NCI-H128 (cell line): ENCODE results near the gene TIE1.

Experiments used
- DNase-seq: peaks from one replicate; lab custom pipeline; 2025; ENCODE audit not compliant: unreplicated experiment; lab: John Stamatoyannopoulos, UW

Gene TIE1

DNA sequence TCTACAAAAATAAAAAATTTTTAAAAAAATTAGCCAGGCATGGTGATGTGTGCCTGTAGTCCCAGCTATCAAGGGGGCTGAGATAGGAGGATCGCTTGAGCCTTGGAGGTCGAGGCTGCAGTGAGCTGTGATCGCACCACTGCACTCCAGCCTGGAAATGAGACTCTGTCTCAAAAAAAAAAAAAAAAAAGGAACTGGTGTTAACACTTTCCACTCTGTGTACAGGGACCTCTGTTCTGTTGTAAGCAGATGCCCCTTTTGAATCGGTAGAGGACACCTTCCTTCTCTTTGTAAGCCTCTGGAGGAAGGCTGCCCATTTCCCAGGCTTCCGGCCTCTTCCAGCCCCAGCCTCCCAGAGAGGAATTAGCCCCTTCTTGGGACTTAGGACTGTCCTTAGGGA lies 8.1 kb upstream of the TIE1 start:
- DNase-seq: no peak

DNA sequence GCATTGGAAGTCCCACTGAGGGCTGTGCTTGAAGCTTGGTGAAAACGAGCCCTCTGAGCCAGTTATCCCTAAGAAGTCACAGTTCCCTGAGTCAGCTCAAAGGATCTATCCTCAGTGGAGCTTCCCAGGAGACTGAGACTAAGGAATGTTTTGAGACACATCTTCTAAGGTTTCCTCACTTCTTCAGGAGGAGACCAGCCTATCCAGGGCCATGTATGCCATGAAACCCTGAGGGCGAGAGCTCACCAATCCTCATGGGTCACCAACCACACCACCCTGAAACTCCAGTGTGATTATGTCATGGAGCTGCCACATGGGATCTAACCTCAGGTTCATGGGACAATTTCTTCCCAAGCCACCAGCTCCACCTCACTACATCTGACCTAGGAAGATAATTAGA lies 7.6 kb upstream of the TIE1 start:
- DNase-seq: no peak

DNA sequence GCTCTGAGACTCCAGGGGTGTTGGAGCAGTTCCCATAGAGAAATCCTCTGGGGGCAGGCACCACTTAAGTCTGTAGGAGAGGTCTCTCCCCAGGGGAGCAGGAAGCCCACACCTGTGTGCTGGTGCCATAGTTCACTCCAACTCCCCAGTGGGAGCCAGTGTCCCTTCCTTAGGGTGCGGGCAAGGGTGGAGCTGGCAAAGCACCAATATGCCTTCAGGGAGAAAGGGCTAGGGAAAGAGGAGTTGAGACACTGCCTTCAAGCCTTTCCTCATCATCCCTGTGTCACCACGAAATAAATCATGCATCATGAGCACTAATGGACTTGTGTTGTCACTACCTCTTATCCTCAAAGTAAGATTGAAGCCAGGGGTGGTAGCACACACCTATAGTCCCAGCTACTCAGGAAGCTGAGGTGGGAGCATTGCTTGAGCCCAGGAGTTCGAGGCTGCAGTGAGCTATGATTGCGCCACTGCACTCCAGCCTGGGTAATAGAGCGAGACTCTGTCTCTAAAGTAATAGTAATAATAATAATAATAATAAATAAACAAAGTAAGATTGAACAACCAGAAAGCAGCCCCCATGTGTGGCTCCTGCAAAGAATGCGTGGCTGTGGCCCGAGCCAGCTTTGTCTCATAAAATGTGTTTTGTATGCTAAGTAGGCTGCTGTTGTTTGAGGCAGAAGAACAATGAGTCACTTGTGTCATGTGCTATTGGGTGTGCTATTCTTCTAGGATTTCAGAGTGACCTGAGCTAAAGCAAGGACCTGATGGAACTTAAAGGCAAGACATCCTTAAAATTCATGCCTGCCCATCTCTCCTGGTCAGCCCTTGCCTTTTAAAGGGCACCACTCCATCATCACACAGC lies 6.7 kb upstream of the TIE1 start:
- no peak for DNase-seq

DNA sequence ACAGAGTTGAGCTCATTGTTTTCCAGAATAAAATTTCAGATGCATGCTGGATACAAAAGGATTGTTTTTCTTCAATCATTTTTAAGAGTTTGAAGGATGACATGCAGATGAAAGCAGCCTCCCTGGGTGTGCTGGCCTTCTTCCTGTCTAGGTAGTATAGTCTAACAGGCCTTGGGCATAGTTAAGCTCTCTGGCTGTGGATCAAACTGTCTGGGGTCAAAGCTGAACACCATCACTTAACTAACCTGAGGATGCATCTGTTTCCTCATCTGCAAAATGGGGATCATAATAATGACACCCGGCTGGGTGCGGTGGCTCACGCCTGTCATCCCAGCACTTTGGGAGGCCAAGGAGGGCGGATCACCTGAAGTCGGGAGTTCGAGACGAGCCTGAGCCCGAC lies 6.0 kb upstream of the TIE1 start:
- no peak for DNase-seq

DNA sequence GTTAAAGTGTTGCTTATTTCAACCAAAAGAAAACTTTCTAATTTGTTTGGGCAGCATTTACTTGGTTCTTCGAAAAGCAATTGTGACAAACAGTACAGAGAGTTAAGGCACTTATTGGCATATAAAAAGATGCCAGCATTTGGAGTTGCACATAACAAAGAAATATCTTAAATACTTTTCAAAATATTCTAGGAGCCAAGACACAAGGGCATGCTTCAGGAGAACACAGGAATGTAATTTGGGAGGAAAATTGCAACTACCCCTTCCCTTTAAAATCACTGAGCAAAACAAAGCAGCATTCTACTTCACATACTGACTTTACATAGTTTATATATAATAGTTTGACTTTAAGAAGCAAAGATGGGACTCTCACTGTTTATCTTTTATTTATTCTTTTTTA lies 4.6 kb upstream of the TIE1 start:
- DNase-seq: no peak

DNA sequence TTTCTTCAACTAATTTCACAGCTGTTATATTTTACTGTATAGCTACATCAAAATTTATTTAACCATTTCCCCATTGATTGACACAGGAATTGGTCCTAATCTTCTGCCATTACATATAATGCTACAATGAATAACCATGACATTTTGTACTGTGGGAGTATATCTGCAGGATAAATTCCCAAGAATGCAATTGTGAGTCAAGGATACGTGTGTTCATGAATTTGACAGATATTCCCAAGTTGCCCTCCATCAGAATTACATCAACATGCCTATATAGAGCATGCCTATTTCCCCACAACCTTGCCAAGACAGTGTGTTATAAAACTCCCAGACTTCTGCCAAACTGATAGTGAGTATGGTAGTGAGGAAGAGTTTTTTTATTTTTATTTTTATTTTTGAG lies 2.7 kb upstream of the TIE1 start:
- DNase-seq: no peak

DNA sequence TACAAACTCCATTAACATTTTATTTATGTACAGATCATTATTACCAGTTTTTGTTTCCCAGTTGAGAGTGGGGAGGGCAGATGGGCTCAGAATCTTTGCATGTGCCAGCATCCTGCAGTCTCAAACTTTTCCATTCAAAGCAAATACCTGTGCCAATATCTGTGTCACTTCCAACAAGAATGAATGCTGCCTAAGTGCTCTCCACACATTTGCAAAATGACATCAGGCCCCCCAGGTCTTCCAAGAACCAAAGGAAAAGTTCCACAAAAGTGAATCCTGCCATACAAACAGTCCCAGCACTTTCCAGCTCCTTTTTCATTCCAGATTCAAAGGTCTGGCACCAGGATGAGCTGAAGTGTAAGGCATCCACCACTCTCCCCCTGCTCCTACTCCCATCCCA lies 1.7 kb upstream of the TIE1 start:
- no peak for DNase-seq

DNA sequence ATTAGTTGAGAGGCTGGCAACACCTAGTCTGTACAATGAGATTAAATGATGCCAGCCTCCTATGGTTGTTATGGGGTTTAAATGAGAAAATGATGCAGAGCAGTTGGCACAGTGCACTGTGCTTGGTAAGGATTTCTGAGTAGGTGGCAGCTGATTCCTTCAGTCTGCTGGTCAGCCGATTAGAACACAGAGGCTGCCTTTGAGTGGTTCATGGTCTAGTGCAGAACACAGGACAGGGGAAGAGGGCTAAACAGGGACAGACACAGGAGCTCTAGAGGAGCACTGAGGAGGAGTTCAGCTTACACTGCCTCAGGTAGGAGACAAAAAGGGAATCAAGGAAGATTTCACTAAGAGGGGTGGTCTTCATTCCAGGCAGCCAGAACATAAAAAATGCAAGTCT lies 1.4 kb downstream of the TIE1 start:
- DNase-seq: no peak

DNA sequence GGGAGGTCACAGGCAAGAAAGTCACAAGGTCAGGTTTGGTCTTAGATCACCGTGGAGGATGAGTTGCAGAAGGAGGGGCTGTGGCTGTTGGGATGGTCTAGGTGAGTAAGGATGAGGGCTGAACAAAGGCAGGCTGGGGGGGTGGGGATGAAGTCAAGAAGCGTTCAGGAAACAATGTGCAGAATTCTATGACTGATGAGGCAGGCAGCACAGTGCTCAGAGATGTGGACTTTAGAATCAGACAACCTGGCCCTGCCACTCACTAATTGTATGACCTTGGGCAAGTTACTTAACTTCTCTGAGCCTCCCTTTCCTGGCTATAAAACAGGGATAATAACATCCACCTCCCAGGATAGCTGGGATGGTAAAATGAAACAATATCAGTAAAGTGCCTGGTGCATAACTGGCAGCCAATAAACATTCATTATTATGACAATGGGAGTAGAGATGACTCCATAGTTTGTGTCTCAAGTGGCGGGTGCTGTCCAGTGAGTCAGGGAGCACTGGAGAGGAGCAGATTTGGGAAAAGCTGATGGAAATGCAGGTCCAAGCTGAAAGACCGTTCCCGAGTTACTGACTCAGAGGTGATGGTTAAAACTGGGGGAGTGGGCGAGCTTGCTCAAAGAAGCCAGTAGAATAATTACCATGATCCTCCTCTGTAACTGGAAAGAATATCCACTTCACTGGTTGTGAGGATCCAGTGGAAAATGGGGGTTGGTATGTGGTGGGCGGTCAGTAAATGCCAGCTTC lies 2.1 kb downstream of the TIE1 start:
- no peak for DNase-seq

DNA sequence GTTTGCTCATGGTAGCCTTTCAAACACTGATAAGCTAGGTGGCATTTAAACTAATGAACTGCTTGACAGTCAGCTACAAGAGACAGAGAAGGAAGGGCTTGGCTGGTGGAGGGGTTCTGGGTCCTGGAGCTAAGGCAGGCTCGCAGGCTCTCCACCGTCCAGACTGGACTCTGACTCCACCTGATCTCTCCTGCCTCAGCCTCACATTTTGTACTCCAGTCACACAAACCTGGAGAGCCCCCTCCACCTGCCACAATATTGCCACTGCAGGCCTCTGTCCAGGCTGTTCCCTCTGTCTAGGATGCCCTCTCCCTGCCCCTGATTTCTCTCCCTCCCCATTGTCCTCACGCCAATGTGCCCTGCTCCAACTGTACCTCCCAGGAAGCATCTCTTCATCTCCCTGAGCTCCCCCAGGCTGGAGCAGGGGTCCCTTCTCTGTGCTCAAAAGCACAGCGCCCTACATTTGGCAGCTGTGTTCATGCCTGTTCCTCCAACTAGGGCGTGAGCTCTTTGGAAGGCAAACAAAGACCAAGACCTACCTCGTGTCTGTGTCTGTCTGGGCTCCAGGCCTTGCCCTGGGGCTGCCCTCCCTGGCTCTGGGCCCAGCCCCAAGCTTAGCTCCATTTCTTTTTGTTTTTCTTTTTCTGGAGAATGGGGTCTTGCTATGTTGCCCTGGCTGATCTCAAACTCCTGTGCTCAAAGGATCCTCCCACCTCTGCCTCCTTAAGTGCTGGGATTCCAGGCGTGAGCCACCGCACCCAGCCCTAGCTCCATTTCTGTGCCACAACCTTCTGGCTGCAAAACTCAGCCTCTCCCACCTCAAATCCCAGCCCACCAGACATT lies 2.9 kb downstream of the TIE1 start:
- no peak for DNase-seq

DNA sequence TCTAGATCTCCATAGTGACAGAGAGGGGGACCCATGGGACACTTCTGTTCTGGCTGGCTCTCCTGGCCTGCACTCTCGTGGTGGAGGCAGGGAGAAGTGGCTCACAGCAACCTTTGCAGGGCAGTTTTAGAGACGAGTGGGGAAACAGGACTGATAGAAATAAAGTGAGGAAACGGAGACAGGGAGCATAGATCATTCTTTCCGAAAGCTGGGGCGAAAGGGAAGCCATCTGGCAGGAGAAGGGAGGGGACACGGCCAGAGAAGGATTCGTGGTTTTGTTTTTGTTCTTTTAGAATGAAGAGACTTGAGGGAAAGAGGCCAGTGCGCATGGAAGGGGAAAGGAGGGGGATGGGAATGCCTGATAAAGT lies 3.5 kb downstream of the TIE1 start:
- DNase-seq: no peak

DNA sequence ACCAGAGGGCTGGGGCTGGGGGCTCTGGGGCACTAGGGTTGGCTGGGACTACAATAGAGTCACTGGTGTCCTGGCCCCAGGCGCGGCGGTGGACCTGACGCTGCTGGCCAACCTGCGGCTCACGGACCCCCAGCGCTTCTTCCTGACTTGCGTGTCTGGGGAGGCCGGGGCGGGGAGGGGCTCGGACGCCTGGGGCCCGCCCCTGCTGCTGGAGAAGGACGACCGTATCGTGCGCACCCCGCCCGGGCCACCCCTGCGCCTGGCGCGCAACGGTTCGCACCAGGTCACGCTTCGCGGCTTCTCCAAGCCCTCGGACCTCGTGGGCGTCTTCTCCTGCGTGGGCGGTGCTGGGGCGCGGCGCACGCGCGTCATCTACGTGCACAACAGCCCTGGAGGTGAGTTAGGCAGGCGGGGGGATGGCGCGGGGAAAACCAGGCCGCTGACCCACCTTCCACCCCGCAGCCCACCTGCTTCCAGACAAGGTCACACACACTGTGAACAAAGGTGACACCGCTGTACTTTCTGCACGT lies 4.1 kb downstream of the TIE1 start:
- DNase-seq: no peak

DNA sequence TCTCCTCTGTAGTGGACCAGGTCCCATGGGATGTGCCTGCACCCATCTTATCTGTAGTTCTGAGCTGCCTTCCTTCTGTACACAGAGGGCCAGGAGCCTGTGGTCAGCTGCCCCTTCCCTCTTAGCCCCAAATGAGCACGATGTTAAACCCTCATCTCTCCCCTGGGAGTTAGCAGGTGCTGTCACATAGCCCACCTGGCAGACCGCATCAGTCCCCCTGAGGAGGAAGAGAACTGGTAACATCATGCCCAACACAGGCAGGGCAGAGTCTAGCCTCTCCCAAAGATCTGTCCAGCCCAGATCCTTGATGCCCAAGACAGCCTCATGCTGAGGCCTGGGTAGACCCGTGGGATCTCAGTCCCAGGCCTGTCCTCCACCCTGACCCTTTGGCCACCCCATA lies 4.7 kb downstream of the TIE1 start:
- no peak for DNase-seq

DNA sequence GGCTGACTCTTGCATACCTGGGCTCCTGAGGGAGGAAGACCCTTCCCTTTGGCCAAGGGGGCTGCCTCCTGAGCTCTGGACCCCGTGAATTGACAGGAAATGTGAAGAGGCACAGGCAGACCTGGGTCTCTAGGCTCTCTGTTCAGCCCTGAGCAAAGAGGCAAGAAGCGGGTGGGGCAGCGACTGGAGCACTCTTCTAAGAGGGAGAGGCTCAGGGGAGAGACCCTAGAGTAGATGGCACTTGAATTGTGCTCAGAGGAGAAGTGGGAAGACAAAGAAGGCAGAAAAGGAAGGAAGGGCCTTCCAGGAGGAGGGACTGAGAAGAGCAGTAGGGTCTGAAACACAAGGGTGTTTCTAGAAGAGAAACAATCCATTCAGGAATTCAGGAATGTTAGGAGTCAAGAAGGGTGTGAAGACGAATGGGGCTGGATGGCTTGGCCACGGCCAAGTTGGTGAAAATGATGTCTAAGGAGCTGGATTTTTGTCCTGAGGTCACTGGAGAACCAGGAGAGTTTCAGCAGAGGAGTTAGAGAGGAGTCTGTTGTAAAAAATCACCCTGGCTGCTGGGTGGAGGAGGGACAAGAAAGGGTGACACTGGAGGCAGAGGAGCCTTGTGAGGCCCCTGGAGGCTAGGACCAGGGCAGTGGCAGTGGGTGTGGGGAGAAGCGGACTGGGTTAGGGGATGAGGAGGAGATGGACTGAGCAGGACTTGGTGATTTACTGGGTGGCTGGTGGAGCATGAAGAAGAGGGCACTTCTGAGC lies 5.3 kb downstream of the TIE1 start:
- DNase-seq: no peak

DNA sequence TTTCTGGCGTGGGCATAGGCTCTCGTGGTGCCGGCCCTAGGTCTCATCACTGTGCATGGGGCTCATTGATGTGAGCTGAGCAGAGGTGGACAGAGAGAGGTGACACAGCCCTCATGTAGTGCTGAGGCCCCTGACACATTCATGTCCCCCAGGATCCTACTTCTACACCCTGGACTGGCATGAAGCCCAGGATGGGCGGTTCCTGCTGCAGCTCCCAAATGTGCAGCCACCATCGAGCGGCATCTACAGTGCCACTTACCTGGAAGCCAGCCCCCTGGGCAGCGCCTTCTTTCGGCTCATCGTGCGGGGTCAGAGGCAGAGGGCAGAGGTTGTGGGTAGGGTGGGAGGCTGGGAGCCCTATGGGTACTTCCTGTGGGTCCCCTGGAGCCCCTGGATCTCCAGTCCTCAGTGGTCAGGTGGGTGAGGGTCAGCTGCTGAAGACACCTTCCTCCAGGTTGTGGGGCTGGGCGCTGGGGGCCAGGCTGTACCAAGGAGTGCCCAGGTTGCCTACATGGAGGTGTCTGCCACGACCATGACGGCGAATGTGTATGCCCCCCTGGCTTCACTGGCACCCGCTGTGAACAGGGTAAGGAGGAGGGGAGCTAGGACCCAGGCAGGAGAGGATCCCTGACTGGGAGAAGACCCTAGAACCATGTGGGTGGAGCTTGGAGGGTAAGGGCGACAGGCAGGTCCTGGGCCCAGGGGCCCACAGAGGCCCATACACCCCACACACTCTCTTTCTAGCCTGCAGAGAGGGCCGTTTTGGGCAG lies 6.1 kb downstream of the TIE1 start:
- no peak for DNase-seq

DNA sequence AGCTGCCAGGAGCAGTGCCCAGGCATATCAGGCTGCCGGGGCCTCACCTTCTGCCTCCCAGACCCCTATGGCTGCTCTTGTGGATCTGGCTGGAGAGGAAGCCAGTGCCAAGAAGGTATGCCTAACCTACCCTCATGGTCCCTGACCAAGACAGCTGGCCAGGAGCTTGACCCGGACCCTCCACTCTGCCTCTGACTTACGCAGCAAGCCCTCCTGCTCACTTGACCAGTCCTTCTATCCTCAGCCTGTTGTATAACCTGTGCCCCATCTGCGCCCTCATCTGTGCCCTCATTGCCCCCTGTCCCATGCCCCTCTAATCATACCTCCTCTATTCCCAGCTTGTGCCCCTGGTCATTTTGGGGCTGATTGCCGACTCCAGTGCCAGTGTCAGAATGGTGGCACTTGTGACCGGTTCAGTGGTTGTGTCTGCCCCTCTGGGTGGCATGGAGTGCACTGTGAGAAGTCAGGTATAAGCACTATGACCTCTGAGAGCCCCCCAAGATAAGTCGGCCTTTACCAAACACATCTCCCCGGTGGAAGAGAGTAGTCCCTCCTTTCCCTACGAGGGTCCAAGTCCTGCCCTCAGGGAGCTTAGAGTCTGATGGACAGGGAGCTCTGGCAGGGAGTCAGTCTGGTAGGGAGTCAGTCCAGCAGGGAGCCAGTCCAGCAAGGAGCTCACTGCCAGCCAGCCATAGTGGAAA lies 6.8 kb downstream of the TIE1 start:
- no peak for DNase-seq

DNA sequence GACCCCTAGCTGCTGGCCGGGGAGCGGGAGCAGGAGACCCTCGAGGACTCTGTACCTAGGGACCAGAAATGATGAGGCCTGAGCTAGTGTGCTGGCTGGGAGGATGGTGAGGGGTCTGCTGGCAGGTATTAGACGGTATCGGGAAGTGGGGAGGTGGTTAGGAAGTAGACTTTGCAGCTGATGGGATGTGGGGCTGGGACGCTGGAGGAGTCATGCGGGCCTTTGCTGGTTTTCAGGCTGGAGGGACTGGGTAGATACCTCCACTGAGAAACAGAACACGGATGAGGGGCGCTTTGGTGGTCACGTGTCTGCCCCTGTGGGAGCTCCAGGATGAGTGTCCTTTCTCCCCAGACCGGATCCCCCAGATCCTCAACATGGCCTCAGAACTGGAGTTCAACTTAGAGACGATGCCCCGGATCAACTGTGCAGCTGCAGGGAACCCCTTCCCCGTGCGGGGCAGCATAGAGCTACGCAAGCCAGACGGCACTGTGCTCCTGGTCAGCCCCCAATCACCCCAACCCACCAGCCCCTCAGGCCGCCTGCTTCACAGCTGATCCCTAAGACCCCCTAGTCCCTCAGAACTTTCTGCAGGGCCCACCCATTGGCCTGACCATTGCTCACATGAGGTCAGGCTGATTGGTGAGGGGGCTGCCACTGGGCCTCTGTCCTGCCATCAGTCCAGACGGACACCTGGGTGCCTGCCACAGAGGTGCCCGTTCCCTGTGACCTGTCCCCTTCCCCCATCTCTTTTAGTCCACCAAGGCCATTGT lies 8.0 kb downstream of the TIE1 start:
- DNase-seq: no peak

DNA sequence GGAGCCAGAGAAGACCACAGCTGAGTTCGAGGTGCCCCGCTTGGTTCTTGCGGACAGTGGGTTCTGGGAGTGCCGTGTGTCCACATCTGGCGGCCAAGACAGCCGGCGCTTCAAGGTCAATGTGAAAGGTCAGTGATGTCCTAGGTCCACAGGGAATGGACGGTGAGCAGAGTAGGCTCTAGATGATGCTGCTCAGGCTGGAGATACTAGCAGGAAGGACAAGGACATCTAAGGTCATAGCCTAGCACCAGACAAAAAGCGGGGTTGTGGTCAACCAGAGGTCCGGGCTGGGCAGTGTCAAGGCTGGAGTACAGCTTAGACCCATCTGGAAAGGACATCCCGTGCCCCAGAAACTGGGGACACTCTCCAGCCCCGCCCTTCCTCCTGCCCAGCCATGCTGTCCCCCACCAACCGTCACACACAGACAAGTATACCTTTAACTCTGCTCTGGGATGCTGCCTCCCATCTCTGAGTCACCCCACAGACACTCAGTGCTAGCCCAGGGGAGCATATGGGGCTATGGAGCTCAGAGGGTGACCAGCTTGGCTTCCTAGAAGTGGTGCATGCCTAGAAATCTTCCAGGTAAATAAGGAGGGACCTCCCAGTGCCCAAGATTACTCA lies 8.7 kb downstream of the TIE1 start:
- no peak for DNase-seq
